HG03196 (cell line): ENCODE results near the gene NHSL2.

Experiments
- ATAC-seq: cut with Tn5 transposase; IDR thresholded peaks from one replicate; pipeline ENCODE4 v1.9.1; 2021; ENCODE audit not compliant: unreplicated experiment

NHSL2 gene

DNA sequence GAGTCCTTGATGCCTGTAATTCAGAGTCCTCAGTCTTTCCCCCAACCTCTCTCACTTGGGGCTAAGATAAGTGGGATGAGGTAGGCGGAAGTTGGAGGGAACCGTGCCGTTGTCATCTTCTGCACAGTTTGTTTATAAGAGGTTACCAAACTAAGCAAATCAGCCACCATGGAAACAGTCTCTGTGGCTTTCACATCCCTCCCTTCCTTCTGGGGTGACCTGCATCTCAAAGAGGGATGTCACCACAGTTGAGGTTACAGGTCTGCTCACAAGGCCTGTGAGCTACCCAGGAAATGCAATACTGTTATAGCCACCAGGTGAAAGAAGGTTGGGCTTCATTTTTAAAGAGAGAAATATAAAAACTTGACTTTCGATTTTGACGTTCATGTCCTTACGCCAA, 194.8 kb downstream of the NHSL2 start:
- no peak for ATAC-seq

GRCh38 chrX:72107320-72107719, 196.7 kb downstream of the NHSL2 start:
- no peak for ATAC-seq

DNA sequence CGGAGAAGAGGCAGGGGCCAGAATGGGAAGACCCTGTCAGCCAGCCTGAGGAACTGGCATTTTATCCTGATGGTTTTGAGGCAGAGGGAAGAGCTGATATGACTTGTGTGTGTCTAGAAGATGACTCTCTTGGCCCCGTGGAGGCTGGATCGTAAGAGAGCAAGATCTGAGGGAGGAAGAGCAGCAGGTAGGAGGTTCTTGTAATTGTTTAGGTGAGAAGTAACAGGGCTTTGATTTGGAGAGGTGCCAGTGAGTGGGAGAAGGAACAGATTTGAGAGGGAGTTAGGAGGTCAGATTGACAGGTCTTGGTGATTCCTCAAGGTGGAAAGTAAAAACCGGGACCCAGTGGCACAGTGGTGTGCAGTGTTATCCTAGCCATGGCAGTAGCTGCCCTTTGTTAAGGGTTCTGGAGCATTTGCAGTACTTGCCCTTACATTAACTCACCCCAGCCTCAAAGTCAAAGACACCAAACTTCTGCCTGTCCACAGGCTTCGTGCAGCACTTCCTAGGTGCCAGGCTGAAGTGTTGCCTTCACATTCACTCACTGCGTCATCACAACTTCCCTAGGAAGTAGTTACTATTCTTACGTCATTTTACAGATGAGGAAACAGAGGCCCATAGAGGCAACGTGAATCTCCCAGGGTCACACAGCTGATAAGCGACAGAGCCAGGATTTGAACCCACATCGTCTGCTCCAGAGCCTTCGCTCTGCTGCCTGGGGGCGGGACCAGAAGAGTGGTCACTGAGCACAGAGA, 197.4 kb downstream of the NHSL2 start:
- ATAC-seq = no peak

DNA sequence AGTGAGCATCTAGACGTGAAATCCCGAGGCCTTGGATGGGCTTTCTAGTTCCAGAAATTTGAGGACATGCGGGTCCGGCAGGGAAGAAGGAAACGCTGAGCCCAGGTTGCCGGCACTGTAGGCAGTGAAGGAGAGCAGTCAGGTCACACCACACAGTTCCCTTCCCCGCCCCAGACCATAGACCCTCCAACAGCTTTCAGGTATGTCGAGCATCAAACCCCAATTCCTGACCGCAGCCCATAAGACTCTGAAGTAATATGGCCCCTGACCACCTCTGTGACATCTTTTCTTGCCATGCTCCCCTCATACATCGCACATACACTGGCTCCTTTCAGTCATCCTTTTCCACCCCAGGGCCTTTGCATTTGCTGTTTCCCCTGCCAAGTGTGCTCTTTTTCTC, 198.0 kb downstream of the NHSL2 start:
- ATAC-seq = no peak

- no peak for ATAC-seq
These were observed 199.6 kb downstream of the NHSL2 start for GRCh38 chrX:72110051-72110875.

GRCh38 chrX:72110876-72111708, 200.4 kb downstream of the NHSL2 start:
- ATAC-seq = no peak

GRCh38 chrX:72113461-72113860, 202.8 kb downstream of the NHSL2 start:
- ATAC-seq = no peak

GRCh38 chrX:72114306-72114705, 203.7 kb downstream of the NHSL2 start:
- no peak for ATAC-seq

GRCh38 chrX:72114807-72115206, 204.2 kb downstream of the NHSL2 start:
- no peak for ATAC-seq

DNA sequence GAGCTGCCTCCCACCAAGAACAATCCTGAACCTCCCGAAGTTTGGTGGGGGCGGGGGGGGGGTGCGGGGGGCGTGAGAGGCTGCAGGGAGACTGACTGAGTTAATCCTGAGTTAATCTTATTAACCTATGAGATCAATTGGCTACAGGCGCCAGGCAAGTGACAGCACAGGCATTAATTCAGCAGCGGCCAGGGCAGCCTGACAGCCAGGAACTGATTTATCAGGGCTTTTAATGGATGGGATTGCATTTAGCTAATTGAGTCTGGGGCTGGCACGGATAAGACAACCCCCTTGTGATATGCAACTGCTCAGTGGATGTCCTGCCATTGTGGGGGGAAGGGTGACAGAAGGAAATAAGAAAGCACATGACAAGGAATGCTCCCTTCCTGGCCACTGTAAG, 204.7 kb downstream of the NHSL2 start:
- ATAC-seq = no peak

DNA sequence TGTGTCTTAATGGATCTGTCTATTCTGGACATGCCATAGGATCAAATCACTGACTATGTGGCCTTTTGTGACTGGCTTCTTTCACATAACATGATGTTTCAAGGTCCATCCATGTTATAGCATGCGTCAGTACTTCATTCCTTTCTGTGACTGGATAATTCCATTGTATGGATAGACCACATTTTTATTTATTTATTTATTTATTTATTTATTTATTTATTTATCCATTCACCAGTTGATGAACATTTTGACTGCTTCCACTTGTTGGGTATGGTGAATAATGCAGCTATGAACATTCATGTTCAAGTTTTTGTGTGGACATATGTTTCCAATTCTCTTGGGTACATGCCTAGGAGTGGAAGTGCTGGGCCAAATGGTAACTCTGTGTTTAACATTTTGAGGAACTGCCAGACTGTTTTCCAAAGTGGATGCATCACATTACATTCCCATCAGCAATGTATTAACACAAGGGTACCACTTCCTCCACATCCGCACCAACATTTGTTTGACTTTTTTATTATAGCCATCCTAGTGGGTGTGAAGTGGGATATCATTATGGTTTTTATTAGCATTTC, 207.1 kb downstream of the NHSL2 start:
- ATAC-seq = no peak

DNA sequence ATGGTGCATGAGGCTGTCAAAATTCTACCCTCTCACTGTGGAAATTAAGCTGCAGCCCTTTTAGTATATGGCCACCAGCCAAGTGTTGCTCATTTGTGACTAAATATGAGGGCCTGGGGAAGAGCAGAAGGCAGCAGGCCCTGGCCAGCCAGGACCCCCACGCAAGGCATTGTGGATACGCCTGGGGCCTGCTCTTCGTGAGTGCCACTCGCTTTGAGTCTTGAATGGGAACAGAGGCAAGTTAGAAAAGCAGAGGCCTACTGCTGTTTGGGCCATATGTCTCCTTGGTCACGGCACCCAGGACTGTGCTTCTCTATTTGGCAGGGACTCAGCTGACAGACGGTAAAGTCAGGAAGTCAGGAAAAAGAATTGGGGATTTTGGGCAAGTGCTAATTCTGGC, 210.2 kb downstream of the NHSL2 start:
- no peak for ATAC-seq

DNA sequence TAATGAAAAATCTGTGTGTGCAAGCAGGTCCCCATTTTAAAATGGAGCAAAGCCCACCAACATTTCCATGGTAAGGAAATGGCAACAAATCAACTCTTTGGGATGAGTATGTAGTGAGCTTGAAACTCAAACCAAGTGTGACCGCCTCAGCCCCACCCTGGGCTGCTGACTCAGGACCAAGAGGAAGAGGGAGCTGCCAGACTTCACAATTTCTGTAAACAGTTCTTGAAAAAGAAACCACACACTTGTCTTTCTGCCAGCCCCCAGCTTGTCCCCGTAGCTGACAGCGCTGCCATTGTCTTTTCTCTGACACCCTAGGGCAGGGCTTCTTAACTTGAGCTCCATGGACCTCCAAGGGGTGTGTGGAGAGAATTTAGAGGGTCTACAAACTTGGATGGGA, 210.7 kb downstream of the NHSL2 start:
- ATAC-seq = peak; percentile 73

- no peak for ATAC-seq
These were observed 212.1 kb downstream of the NHSL2 start for GRCh38 chrX:72122621-72123337.

DNA sequence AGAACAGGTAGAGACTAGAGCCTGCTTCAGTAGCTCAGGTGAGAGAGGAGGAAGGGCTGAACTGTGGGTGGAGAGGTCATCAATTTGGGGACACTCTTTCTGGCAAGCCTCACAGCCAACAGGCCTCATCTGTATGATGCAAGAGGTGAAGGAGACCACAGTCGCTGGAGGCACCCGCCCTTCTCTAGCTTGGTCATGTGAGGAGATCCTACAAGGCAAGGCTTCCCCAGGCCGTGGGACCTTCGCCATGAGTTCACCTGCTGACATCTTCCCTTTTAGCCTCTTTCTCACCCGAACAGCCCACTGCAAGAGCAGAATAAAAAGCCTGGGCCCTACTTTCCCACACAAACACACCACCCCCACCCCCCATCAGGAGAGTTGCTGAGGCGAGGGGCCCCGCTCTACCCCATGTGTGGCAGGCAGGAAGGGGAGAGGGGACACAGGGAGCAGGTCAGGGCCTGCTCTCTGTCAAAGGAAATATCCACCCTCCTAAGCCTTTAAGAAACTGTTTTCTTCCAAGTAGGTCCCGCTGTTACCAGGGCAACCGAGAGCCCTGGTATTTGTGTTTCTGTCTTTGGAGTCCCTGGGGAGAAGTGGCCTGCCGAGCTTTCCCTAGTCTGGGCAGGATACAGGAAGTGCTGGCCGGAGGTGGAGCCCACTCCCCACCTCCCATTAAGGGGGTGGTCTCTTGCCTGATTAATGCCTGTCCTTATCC, 213.0 kb downstream of the NHSL2 start:
- no peak for ATAC-seq

DNA sequence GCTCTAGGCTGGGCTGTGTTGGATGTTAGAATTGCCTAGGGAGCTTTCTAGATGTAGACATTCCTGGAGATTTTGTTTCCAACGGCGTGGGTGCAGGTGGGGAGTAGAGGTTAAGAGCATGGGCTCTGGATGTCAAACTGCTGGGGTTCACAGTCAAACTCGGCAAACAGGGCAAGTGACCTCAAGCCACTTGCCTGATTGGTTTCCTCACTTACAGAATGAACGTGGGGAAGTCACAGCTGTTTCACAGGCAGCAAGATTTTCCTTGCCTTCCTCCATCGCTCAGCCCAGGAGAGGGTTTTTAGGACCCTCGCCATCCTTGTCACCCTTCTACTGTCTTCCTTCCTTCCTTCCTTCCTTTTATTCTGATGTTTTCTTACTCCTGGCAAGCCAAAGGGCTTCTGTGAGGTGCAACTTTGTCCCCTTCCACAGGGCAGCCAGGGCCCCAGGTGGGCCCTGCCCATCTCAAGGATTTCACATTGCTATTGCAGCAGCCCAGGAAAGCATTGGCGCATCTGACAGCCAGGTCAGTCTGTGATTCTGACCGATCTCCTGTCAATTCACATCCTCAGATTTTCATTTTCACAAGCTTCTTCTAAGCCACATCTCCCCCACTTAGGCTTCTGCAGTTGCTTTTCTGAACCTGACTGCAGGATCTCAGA, 214.0 kb downstream of the NHSL2 start:
- ATAC-seq = no peak

GRCh38 chrX:72125331-72126047, 214.8 kb downstream of the NHSL2 start:
- ATAC-seq = no peak

DNA sequence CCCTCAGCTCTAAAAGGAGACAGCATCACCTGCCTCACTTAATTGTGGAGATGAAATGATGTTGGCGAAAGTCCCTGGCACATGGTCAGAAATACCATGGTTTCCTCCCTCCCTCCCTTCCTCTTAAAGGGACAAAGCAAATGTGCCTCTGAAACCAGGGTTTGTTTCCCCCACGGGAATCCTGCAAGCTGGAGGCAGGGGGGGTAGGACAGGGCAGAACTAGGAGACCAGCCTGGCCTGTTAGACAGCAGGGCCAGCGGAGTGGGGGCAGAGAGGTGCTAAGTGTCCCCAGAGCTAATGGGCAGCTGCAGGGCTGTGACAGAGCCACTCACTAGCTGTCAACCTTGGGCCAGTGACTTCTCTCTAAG, 215.4 kb downstream of the NHSL2 start:
- ATAC-seq = no peak
